Suprapubic skin (tissue), 4 donors: ENCODE results near the gene NLRP1.

ENCODE experiments used
- POLR2A ChIP-seq, 2 donors: fragments of 450-650 bp; IDR thresholded peaks; one replicate each; pipeline ENCODE4 v1.6.1; 2017; ENCODE audit warnings: antibody characterized with exemption in 2 of 2, mild to moderate bottlenecking in 2 of 2, moderate library complexity in 2 of 2
- POLR2AphosphoS5 ChIP-seq, 3 donors: sonication (generic); formaldehyde crosslinking; IDR thresholded peaks; one replicate each; pipeline ENCODE4 v1.6.1; 2017; ENCODE audit warnings: antibody characterized with exemption in 3 of 3
- TF ChIP-seq, protein P1 (sequence below), 2 donors: fragments of 200-600 bp in 1 of 2; fragments of 450-650 bp in 1 of 2; sonication (generic) in 1 of 2; IDR thresholded peaks; one replicate each; pipeline ENCODE4 v1.5.1; 2016 to 2019; ENCODE audit warnings: antibody characterized with exemption in 2 of 2, mild to moderate bottlenecking in 1 of 2, moderate library complexity in 1 of 2

DNA sequence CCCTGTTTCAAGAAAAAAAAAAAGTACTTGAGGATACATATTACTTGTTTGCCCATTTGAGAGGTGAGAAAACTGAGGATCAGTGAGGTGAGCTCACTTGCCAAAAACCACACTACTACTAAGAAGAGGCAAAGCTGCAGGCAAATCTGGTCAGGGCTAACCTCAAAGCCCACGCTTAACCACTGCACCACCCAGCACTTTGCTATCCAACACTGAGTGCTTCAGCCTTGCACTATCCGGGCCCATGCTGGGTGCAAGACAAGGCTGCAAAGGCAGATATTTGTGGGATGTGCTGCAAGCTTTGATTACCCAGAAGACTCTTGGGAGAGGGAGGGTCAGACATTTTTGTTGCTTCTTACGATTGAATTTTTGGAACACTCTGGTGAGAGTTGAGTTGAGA, 23.6 kb upstream of the NLRP1 start:
- TF ChIP-seq, protein P1, sequence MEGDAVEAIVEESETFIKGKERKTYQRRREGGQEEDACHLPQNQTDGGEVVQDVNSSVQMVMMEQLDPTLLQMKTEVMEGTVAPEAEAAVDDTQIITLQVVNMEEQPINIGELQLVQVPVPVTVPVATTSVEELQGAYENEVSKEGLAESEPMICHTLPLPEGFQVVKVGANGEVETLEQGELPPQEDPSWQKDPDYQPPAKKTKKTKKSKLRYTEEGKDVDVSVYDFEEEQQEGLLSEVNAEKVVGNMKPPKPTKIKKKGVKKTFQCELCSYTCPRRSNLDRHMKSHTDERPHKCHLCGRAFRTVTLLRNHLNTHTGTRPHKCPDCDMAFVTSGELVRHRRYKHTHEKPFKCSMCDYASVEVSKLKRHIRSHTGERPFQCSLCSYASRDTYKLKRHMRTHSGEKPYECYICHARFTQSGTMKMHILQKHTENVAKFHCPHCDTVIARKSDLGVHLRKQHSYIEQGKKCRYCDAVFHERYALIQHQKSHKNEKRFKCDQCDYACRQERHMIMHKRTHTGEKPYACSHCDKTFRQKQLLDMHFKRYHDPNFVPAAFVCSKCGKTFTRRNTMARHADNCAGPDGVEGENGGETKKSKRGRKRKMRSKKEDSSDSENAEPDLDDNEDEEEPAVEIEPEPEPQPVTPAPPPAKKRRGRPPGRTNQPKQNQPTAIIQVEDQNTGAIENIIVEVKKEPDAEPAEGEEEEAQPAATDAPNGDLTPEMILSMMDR (IDR thresholded peaks at IDR 0.05), result no peak
- TF ChIP-seq POLR2AphosphoS5 (IDR thresholded peaks at IDR 0.05), result no peak
- no peak for TF ChIP-seq POLR2A (IDR thresholded peaks at IDR 0.05)
